ENCODE measurements around the gene CPA4.
"Not testable (repeated sequence)": the region's sequence is repeated elsewhere in the genome, so short reads cannot be mapped to it uniquely, and the experiment has no call there.

CPA4 gene

DNA sequence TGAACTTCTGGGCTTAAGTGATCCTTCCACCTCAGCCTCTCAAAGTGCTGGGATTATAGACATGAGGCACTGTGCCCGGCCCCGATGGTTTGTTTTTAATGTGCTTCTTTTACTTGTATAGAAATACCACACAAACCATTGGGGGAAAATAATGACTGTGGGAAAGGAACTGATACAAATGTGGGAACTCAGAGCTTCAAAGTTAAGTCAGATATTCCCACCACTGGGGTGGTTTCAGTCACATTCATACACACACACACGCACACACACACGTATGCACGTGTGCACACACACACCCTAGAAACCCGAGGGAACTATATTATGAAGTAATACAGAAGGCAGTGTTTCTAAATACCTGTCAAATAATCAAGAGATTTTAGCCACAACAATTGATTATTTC lies 17.0 kb downstream of the CPA4 start:
- no peaks in the 10 kb centered on the region for H3K27me3 ChIP-seq (ENCODE audit: insufficient read depth, poor library complexity, severe bottlenecking)
- no peak overlapping the region for H3K27ac ChIP-seq (replicated peaks)
- no peak for DNase-seq (ENCODE audit: low read depth in 1 of 2, low spot score in 1 of 2)
- no peak overlapping the region for H3K4me3 ChIP-seq (replicated peaks; ENCODE audit: insufficient read depth, low read length)
- no peak for TF ChIP-seq GABPA (IDR thresholded peaks at IDR 0.05; ENCODE audit: low read depth)
- TF ChIP-seq POLR2AphosphoS5 (IDR thresholded peaks at IDR 0.05; ENCODE audit: low read depth), result no peak
- TF ChIP-seq, protein P1, sequence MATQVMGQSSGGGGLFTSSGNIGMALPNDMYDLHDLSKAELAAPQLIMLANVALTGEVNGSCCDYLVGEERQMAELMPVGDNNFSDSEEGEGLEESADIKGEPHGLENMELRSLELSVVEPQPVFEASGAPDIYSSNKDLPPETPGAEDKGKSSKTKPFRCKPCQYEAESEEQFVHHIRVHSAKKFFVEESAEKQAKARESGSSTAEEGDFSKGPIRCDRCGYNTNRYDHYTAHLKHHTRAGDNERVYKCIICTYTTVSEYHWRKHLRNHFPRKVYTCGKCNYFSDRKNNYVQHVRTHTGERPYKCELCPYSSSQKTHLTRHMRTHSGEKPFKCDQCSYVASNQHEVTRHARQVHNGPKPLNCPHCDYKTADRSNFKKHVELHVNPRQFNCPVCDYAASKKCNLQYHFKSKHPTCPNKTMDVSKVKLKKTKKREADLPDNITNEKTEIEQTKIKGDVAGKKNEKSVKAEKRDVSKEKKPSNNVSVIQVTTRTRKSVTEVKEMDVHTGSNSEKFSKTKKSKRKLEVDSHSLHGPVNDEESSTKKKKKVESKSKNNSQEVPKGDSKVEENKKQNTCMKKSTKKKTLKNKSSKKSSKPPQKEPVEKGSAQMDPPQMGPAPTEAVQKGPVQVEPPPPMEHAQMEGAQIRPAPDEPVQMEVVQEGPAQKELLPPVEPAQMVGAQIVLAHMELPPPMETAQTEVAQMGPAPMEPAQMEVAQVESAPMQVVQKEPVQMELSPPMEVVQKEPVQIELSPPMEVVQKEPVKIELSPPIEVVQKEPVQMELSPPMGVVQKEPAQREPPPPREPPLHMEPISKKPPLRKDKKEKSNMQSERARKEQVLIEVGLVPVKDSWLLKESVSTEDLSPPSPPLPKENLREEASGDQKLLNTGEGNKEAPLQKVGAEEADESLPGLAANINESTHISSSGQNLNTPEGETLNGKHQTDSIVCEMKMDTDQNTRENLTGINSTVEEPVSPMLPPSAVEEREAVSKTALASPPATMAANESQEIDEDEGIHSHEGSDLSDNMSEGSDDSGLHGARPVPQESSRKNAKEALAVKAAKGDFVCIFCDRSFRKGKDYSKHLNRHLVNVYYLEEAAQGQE (IDR thresholded peaks at IDR 0.05; ENCODE audit: insufficient replicate concordance, low read depth), result no peak
- TF ChIP-seq SPI1 (IDR thresholded peaks at IDR 0.05; ENCODE audit: borderline replicate concordance, low read depth), result no peak

DNA sequence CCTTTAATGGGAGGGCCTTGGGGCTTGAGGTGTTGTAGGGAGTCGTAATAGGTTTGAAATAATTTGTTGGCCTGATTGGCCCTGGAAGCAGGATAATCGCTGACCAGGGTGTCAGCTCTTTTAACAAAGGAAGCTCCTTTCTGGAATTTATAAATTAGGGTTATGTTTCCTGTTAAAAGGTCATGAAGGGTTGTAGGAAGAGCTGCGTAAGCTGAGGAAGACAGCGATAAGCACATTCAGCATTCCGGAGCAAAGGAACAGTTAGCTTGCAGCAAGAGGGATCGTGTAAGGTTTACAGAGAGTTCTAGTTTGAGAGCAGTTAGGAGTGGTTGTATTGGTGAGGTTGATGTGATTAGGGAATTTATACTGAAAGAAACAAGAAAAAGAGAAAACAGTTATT lies 21.3 kb downstream of the CPA4 start:
- Histone ChIP-seq H3K27ac (replicated peaks) (no peak overlapping the region), H3K4me3 (replicated peaks; ENCODE audit: insufficient read depth, low read length) (no peak overlapping the region), H3K27me3 (ENCODE audit: insufficient read depth, poor library complexity, severe bottlenecking) (no peaks in the 10 kb centered on the region)
- DNase-seq (ENCODE audit: low read depth in 1 of 2, low spot score in 1 of 2), result no peak
- TF ChIP-seq, protein P2, sequence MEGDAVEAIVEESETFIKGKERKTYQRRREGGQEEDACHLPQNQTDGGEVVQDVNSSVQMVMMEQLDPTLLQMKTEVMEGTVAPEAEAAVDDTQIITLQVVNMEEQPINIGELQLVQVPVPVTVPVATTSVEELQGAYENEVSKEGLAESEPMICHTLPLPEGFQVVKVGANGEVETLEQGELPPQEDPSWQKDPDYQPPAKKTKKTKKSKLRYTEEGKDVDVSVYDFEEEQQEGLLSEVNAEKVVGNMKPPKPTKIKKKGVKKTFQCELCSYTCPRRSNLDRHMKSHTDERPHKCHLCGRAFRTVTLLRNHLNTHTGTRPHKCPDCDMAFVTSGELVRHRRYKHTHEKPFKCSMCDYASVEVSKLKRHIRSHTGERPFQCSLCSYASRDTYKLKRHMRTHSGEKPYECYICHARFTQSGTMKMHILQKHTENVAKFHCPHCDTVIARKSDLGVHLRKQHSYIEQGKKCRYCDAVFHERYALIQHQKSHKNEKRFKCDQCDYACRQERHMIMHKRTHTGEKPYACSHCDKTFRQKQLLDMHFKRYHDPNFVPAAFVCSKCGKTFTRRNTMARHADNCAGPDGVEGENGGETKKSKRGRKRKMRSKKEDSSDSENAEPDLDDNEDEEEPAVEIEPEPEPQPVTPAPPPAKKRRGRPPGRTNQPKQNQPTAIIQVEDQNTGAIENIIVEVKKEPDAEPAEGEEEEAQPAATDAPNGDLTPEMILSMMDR (IDR thresholded peaks at IDR 0.05; ENCODE audit: insufficient read depth, low read length), result no peak
- TF ChIP-seq GABPA (IDR thresholded peaks at IDR 0.05; ENCODE audit: low read depth) (no peak), POLR2AphosphoS5 (IDR thresholded peaks at IDR 0.05; ENCODE audit: low read depth) (no peak), SPI1 (IDR thresholded peaks at IDR 0.05; ENCODE audit: borderline replicate concordance, low read depth) (no peak)
- TF ChIP-seq, protein P1 (IDR thresholded peaks at IDR 0.05; ENCODE audit: insufficient replicate concordance, low read depth), result no peak

DNA sequence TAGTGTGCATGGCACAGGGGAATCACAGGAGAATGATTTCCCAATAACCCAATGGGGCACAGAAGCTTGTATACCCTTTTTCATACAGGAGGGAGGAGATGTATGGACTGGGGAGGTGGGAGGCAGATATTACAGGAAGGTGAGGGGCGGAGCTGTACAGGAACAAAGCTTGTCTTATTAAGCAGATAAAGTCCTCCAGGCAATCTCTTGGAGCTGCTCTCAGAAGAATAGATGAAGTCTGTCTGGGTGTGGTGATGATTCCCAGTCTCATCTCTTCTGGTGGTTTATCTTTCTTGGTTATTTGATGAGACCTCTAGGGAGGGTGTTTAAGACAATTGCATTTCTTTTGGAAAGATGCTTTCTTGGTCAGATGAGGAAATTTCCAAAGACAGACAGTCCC lies 26.6 kb downstream of the CPA4 start:
- no peak overlapping the region for H3K27ac ChIP-seq (replicated peaks)
- no peak for TF ChIP-seq POLR2AphosphoS5 (IDR thresholded peaks at IDR 0.05; ENCODE audit: low read depth)
- no peaks in the 10 kb centered on the region for H3K27me3 ChIP-seq (ENCODE audit: insufficient read depth, poor library complexity, severe bottlenecking)
- no peak for DNase-seq (ENCODE audit: low read depth in 1 of 2, low spot score in 1 of 2)
- H3K4me3 ChIP-seq (replicated peaks; ENCODE audit: insufficient read depth, low read length), result no peak overlapping the region

DNA sequence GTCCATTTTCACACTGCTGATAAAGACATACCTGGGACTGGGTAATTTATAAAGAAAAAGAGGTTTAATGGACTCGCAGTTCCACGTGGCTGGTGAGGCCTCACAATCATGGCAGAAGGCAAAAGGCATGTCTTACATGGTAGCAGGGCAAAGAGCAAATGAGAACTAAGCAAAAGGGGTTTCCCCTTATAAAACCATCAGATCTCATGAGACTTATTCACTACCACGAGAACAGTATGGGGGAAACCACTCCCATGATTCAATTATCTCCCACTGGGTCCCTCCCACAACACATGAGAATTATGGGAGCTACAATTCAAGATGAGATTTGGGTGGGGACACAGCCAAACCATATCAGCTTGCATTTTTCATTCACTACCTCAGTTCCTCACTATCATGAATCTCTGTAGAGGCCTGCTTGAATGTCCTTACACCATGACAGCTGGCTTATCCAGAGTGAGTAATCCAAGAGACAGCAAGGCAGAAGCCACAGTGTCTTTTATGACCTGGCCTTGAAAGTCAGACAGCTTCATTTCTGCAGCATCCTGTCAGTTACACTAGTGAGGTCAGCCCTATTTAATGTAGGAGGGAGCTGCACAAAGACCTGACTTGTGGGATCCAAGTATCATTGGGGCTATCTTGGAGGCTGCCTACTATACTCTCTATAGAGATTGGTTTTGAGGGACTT lies 28.7 kb downstream of the CPA4 start:
- not testable (repeated sequence) for H3K27me3 ChIP-seq (ENCODE audit: insufficient read depth, poor library complexity, severe bottlenecking); H3K4me3 ChIP-seq (replicated peaks; ENCODE audit: insufficient read depth, low read length); H3K27ac ChIP-seq (replicated peaks); DNase-seq (ENCODE audit: low read depth in 1 of 2, low spot score in 1 of 2)

DNA sequence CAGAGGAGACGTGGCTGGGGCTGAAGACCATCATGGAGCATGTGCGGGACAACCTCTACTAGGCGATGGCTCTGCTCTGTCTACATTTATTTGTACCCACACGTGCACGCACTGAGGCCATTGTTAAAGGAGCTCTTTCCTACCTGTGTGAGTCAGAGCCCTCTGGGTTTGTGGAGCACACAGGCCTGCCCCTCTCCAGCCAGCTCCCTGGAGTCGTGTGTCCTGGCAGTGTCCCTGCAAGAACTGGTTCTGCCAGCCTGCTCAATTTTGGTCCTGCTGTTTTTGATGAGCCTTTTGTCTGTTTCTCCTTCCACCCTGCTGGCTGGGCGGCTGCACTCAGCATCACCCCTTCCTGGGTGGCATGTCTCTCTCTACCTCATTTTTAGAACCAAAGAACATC lies 29.7 kb downstream of the CPA4 start:
- Histone ChIP-seq H3K27ac (replicated peaks) (no peak overlapping the region), H3K27me3 (ENCODE audit: insufficient read depth, poor library complexity, severe bottlenecking) (no peaks in the 10 kb centered on the region), H3K4me3 (replicated peaks; ENCODE audit: insufficient read depth, low read length) (no peak overlapping the region)
- no peak for DNase-seq (ENCODE audit: low read depth in 1 of 2, low spot score in 1 of 2)
- TF ChIP-seq, protein P1 (IDR thresholded peaks at IDR 0.05; ENCODE audit: insufficient replicate concordance, low read depth), result no peak
- TF ChIP-seq GABPA (IDR thresholded peaks at IDR 0.05; ENCODE audit: low read depth) (no peak), SPI1 (IDR thresholded peaks at IDR 0.05; ENCODE audit: borderline replicate concordance, low read depth) (no peak), POLR2AphosphoS5 (IDR thresholded peaks at IDR 0.05; ENCODE audit: low read depth) (no peak)
- TF ChIP-seq, protein P2 (IDR thresholded peaks at IDR 0.05; ENCODE audit: insufficient read depth, low read length), result no peak
